ENCODE results near the gene SLC22A16. TPM values are rescaled to one million over a fixed set of nuclear protein-coding genes. Genes with fewer than 3 reads are reported as not detected.

SLC22A16 gene
- total and polyA plus RNA-seq, 2 donors (not counting 1 experiment from before 2014, with no cell fraction given): not detected

- Histone ChIP-seq H3K9ac (ENCODE audit: insufficient read depth, low read length) (no peak overlapping the region), H3K27me3 (ENCODE audit: control insufficient read depth, insufficient read depth, low read length) (no peaks in the 10 kb centered on the region), H3K9me3 (ENCODE audit: control insufficient read depth, insufficient read depth, low read depth, low read length) (no peaks in the 10 kb centered on the region), H4K20me1 (ENCODE audit: control insufficient read depth, extremely low read depth, insufficient read depth, low read length) (no peaks in the 10 kb centered on the region), H3K36me3 (ENCODE audit: control insufficient read depth, insufficient read depth, low read length) (no peaks in the 10 kb centered on the region), H3K4me1 (ENCODE audit: control insufficient read depth, extremely low read depth, insufficient read depth, low read length) (peaks cover 2% of the 10 kb centered on the region), H3K4me2 (ENCODE audit: extremely low read depth, insufficient read depth, low read length) (no peak overlapping the region), H3K79me2 (ENCODE audit: control insufficient read depth, insufficient read depth, low read length) (no peaks in the 10 kb centered on the region), H3K27ac (ENCODE audit: insufficient read depth, low read length) (no peak overlapping the region), H2AFZ (ENCODE audit: low read length) (no peak overlapping the region), H3K4me3 (replicated peaks in 1 of 4; ENCODE audit: control extremely low read depth in 1 of 4, insufficient read depth in 1 of 4, low read depth in 3 of 4, low read length in 4 of 4) (no peak overlapping the region)
- no peak for DNase-seq (ENCODE audit: low read depth in 2 of 2)
- TF ChIP-seq EZH2 (IDR thresholded peaks at IDR 0.05; ENCODE audit: low read length, missing control alignments) (no peak), CTCF (conservative IDR thresholded peaks at IDR 0.05 in 1 of 2, IDR thresholded peaks at IDR 0.05 in 1 of 2; ENCODE audit: low read depth in 1 of 2, low read length in 2 of 2) (no peak)
These were observed 47.9 kb upstream of the SLC22A16 start for GRCh38 chr6:110524305-110524704.

GRCh38 chr6:110523451-110524021, 47.1 kb upstream of the SLC22A16 start:
- TF ChIP-seq CTCF (conservative IDR thresholded peaks at IDR 0.05 in 1 of 2, IDR thresholded peaks at IDR 0.05 in 1 of 2; ENCODE audit: low read depth in 1 of 2, low read length in 2 of 2) (no peak), EZH2 (IDR thresholded peaks at IDR 0.05; ENCODE audit: low read length, missing control alignments) (no peak)
- no peak overlapping the region for H3K4me2 ChIP-seq (ENCODE audit: extremely low read depth, insufficient read depth, low read length)
- H3K9ac ChIP-seq (ENCODE audit: insufficient read depth, low read length): no peak overlapping the region
- no peak overlapping the region for H2AFZ ChIP-seq (ENCODE audit: low read length)
- no peak overlapping the region for H3K27ac ChIP-seq (ENCODE audit: insufficient read depth, low read length)
- no peaks in the 10 kb centered on the region for H3K36me3 ChIP-seq (ENCODE audit: control insufficient read depth, insufficient read depth, low read length)
- H3K27me3 ChIP-seq (ENCODE audit: control insufficient read depth, insufficient read depth, low read length): no peaks in the 10 kb centered on the region
- no peaks in the 10 kb centered on the region for H3K9me3 ChIP-seq (ENCODE audit: control insufficient read depth, insufficient read depth, low read depth, low read length)
- no peak for DNase-seq (ENCODE audit: low read depth in 2 of 2)
- H3K4me3 ChIP-seq (replicated peaks in 1 of 4; ENCODE audit: control extremely low read depth in 1 of 4, insufficient read depth in 1 of 4, low read depth in 3 of 4, low read length in 4 of 4): no peak overlapping the region
- no peaks in the 10 kb centered on the region for H3K79me2 ChIP-seq (ENCODE audit: control insufficient read depth, insufficient read depth, low read length)
- no peaks in the 10 kb centered on the region for H4K20me1 ChIP-seq (ENCODE audit: control insufficient read depth, extremely low read depth, insufficient read depth, low read length)
- H3K4me1 ChIP-seq (ENCODE audit: control insufficient read depth, extremely low read depth, insufficient read depth, low read length): no peaks in the 10 kb centered on the region

- Histone ChIP-seq H3K9me3 (ENCODE audit: control insufficient read depth, insufficient read depth, low read depth, low read length) (no peaks in the 10 kb centered on the region), H2AFZ (ENCODE audit: low read length) (no peak overlapping the region), H3K27me3 (ENCODE audit: control insufficient read depth, insufficient read depth, low read length) (no peaks in the 10 kb centered on the region), H4K20me1 (ENCODE audit: control insufficient read depth, extremely low read depth, insufficient read depth, low read length) (no peaks in the 10 kb centered on the region), H3K36me3 (ENCODE audit: control insufficient read depth, insufficient read depth, low read length) (no peaks in the 10 kb centered on the region), H3K27ac (ENCODE audit: insufficient read depth, low read length) (no peak overlapping the region), H3K9ac (ENCODE audit: insufficient read depth, low read length) (no peak overlapping the region), H3K4me1 (ENCODE audit: control insufficient read depth, extremely low read depth, insufficient read depth, low read length) (no peaks in the 10 kb centered on the region), H3K79me2 (ENCODE audit: control insufficient read depth, insufficient read depth, low read length) (no peaks in the 10 kb centered on the region), H3K4me2 (ENCODE audit: extremely low read depth, insufficient read depth, low read length) (no peak overlapping the region), H3K4me3 (replicated peaks in 1 of 4; ENCODE audit: control extremely low read depth in 1 of 4, insufficient read depth in 1 of 4, low read depth in 3 of 4, low read length in 4 of 4) (no peak overlapping the region)
- TF ChIP-seq CTCF (conservative IDR thresholded peaks at IDR 0.05 in 1 of 2, IDR thresholded peaks at IDR 0.05 in 1 of 2; ENCODE audit: low read depth in 1 of 2, low read length in 2 of 2) (no peak), EZH2 (IDR thresholded peaks at IDR 0.05; ENCODE audit: low read length, missing control alignments) (no peak)
- no peak for DNase-seq (ENCODE audit: low read depth in 2 of 2)
These were observed 46.0 kb upstream of the SLC22A16 start for GRCh38 chr6:110522427-110522826.

Data from fibroblast of lung (primary cell).